Superior temporal gyrus (tissue), 1 donor: ENCODE data around the gene WNT7B.

ENCODE experiments used
- DNase-seq: peaks from one replicate; pipeline ENCODE4 v3.0.0-alpha.2; 2016; ENCODE audit errors: extremely low spot score

The WNT7B gene

DNA sequence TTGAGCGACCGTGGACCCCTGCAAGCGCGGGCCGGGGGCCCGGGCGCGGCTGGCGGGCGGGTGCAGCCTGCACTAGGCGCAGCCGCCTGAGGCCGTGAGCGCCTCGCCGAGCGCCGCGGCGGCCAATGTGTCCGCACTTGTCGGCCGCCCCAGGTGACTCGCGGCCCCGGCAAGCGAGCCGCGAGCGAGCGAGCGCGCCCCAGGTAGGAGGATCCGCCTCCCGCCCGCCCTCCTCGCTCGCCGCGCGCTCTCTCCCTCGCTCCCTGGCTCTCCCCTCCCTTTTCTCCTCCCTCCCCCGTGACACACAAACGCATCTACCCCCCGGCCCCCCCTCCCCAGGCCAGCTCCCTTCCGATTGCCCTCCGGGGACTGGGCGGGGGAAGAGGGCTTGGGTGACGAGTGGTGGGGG is at the start of gene WNT7B:
Gene WNT7B (minus strand): TSS at position 160 of the 409 bp plus-strand sequence. CDS start 408 bp downstream, outside the sequence.
- DNase-seq, result no peak

DNA sequence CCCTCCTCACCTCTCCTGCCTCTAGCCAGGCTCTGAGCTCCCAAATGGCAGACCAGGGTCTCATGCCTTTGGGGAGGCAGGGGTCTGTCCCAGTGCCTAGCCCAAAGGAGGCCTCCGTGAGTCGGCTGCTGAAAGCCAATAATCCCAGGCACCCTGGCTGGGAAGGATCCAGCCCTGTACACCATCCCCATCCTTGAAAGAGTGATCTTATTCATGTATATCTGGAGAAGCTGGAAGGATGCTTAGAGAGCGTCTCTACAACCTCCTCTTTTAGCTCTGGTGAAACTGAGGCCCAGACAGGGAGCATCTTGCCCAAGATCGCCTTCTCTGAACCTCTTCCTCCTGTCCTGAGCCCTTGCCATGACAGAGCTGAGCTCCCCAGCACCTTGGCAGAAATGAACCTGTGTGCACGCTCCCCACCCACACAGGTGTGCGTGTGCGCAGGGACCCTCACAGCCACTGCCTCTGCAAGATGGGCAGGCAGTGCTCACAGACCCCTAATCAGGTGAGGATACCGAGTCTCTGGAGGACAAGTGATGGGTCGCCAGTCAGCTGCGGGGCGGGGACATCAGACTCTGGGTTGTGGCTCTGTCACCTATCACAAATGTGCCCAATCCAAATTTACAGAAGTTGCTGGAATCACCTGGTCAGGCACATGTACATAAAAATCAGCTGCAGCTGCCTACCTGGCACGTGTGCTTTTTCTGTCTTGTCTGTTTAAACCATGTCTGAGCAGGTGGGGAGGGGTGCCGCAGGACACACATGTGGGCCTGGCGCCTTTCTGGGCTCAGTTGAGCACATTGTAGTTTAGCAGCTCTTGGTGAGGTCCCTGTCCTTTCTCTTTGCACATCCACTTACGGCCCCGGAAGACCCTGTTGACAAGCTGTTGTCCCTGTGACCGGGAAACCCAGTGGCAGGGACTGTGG is 49.3 kb upstream of the WNT7B start:
- no peak for DNase-seq

DNA sequence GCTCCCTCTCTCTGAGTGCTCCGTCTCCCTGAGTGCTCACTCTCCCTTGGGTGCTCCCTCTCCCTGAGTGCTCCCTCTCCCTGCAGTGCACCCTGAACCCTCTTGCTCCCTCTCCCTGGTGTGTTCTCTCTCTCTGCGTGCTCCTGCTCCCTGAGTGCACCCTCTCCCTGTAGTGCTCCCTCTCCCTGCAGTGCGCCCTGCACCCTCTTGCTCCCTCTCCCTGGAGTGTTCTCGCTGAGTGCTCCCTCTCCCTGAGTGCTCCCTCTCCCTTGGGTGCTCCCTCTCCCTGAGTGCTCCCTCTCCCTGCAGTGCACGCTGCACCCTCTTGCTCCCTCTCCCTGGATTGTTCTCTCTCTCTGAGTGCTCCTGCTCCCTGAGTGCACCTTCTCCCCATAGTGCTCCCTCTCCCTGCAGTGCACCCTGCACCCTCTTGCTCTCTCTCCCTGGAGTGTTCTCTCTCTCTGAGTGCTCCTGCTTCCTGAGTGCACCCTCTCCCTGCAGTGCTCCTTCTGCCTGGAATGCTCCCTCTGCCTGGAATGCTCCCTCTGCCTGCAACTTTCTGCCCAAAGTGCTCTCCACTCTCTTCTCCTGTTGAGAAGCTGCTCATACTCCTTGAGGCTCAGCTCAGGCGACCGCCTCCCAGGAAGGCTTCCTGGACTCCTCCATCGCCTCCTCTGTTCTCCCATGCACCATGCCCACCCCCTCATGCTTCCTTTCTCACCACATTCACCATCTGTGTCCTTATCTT is 48.4 kb upstream of the WNT7B start:
- DNase-seq, result no peak

DNA sequence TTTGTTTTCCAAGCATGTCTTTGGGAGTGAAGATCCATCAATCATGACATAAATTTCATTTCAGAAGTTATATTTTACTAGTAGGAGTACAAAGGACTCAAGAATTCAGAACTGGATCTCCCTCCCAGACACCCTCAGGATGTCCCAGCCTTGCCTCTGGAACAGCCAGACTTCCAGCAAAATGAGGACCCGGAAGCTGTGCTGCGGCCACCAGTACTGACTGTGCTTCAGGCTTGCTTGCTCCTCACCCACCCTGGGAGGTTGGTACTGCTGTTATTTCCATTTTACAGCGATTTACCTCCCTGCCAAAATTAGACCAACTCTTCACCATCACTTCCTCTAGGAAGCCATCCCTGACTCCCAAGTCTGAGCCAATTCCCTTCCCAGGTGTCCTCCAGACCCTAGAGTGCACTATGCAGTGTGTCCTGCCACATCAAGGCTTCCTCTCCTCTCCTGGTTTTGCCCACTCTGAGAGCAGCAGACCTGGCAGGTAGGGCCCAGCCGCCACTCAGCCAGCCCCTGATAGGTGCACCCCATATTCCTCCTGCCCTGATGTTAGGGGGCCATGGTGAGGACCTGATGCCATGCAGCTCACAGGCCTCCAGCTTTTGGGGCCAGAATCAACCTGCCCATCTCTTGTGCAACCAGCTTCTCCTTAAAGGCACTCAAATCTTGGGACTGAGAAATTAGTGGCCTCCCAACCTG is 47.3 kb upstream of the WNT7B start:
- no peak for DNase-seq

DNA sequence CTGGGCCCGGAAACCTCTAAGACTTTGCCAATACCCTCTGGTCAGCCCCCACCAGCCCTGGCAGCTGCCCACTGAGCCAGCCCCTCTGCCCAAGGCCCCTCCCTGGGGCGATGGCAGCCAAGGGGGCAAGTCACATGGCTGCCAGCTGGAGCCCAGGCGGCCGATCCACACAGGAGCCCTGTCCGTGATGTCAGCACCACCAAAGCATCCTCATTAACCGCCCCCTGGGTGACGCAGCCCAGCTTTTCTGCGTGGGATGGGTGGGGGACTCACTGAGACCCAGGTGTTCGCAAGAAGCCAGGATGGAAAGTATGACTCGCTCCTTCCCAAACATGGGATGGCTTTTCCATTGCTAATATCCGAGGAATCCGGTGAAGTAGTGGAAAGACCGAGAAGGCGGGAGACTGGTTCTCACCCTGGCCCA is 46.6 kb upstream of the WNT7B start:
- DNase-seq, result no peak

DNA sequence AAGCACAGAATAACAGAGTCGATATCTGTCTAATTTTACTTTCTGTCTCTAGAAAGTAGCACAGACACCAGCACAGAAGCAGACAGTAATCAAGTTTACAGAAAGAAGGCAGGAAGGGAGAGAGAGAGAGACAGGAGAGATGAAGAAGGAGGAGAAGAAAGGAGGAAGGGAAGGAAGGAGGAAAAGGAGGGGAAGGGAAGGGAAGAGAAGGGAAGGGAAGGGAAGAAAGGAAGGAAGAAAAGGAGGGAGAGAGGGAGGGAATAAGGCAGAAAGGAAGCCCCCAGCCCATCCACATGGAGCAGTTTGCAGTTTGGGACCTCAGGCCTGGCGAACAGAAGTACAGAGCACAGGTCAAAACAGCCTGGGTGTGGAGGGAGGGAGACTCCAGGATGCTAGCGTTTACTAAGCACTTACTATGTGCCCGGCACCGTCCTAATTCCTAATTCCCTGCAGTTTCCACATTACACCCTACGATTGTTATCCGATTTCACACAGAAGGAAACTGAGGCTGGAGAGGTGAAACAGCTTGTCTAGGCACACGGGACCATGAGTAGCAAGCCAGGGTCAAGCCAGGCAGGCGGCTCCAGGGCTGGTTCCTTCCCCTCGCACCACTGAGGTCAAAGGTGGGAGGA is 46.0 kb upstream of the WNT7B start:
- no peak for DNase-seq

DNA sequence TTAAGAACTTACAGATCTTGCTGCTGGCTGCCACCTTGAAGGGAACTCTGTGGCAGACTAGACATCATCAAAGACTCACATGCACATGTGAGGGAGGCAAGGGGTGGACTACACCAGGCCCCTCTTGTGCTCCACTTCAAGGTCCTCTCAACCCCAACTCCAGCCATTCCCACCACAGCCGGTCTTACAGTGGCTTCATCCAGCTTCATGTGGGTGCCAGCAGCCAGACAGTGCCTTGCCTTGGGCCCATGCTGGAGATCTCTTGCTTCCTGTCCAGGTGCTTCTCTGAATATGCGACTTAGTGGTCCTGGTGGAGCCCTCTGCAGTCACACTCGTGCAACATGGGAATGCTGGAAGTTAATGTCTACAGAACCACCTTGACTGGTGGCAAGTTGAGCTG is 44.6 kb upstream of the WNT7B start:
- DNase-seq, result no peak

DNA sequence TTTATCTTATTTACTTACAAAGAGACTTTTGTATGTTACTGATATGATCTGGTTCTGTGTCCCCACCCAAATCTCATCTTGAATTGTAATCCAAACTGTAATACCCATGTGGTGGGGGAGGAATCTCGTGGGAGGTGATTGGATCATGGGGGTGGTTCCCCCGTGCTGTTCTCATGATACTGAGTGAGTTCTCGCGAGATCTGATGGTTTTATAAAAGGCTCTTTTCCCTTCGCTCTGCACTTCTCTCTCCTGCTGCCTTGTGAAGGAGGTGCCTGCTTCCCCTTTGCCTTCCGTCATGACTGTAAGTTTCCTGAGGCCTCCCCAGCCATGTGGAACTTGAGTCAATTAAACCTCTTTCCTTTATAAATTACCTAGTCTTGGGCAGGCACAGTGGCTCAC is 42.4 kb upstream of the WNT7B start:
- DNase-seq, result no peak

DNA sequence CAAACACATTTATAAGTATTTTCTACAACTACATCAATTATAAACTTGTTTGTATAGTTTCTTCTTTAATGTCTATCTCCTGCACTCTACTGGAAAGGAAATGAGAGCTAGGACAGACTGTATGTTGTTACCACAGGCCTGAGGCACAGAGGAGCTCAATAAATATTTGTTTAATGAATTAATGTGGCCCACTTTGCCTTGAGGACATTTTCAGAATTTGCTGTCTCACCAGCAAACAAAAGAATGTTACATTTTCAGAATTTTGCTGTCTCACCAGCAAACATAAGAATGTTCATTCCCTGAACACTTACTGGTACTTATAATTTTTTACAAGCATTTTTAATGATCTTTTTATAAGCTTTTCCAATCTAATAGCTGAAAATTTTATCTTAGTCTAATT is 41.9 kb upstream of the WNT7B start:
- no peak for DNase-seq

DNA sequence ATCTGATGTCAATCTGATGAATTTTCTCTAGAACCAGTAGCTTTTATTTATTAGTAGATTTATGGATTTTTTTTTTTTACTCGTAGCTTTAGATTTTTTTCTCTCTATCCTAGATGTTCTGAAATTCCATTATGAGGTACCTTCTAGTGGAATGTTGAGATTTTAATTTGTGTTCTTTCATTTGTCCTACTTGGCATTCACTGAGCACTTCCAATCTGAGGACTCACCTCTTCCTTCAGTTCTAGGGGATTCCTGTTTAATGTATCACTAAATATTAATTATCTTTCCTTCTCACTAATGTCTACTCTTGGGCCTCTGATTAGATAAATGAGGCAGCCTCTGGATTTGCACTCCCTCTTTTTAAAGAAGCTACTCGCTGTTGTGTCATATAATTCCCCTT is 40.2 kb upstream of the WNT7B start:
- no peak for DNase-seq

DNA sequence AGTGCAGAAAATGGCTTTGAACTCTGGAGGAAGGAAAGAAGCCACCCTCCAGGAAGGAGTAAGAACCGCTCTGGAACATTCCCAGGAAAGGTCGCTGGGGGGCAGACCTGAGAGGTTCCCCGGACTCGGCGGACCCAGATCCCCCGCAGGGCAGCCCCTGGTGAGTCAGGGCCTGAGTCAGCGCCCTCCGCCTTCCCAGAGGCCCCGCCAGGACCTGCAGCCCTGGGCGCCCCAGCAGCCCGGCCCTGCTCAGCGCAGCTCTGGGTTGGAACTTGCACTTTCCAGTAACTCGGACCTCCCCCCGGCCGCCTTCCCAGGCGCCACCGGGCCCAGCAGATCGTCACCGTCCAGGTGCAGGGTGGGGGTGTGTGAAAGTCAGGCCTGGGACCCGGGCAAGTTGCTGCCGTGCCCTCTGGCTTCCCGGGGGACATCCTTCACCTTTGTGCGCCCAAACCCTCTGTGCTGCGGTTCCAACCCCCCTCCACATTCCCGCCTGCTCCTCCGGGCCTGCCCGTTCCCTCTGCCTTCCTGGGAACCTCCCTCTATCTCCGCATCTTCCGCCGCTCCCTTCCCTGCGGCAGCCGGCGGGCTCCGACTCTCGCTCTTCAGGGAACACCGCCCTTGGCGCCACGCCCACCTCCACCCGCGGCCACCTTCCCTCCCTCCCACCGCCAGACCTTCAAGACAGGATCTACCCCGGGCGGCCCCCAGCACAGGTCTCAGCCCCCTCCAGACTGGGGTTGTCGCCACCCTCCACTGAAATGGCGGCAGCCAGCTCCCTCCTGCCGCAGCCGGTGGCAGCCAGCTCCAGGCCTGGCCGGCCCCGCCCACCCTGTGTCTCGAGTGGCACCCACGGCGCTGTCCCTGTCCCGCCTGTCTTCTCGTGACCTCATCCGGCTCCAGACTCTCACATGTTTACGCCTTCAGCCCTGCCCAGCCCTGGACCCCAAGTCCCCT is 36.8 kb upstream of the WNT7B start:
- DNase-seq, result peak; percentile 85

DNA sequence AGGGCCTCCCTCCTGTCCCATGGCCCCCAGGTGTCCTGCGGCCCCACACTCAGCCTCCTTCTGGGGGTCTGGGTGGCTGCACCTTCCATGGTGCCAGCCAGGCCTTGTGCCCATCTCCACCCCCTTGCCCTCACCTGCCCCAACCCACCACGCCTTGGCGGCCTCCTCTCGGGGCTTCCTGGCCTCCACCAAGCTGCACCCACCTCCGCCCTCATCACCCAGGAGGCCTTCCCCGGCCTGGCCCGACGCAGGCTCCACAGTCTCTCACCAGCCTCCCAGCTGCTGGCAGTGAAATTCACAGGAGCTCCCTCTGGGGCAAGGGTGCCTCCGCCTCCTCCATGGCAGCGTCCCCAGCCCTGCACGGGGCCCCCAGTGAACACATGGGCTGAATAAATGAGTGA is 35.9 kb upstream of the WNT7B start:
- no peak for DNase-seq

DNA sequence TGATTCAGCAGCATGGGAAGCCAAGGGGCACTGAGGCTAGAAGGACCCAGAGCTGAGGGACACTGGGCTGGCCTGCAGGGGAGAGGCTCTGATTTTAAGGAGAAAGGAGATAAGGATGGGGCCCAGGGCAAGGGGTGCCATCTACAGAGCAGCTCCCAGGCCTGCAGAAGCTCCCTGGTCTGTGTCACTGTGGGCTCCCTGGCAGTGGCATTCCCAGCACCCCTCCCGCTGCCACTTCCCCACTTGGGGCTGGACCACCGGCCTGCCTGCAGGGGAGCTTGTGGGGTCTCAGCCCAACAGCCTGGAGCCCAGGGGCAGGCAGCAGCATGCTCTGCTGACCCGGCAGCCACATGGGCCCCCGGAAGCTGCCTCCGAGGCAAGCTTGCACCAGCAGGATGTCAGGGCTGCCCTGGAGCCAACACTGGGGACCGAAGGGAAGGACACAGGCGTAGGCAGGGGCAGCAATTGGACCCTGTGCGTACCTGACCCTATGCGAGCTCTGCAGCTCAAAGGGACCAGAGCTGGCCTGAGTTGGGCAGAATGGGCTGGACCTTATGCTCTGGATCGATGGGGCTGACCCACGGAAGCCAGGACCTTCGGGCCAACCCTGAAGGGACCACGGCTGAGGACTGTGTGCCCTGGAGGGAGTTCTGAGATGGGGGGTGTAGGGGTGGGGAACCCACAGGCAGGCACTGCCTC is 35.4 kb upstream of the WNT7B start:
- DNase-seq, result no peak

DNA sequence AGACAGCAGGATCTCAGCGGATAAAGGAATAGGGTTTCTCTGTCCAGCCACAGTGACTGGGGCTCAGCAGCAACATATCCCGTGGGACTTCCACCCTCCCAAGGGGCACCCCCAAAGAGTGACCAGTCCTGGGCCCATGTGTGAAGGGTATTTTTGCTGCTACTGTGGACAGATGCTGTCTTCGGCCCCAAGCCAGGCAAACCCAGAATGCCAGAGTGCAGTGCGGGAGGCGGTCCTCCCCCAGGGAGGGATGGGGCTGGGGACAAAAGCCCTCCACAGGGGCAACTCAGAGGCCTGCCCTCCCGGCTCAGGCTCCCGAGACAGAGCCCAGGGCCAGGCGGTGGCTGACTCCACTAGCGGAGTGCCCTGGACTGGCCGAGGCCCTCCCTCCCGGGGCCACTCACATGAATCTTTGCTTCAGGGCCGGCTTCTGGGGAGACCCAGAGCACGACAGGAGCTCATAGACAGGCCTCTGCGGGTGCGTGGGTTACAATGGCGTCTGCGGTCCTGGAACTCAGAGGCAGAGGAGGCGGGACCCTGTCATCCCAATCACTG is 34.7 kb upstream of the WNT7B start:
- no peak for DNase-seq

DNA sequence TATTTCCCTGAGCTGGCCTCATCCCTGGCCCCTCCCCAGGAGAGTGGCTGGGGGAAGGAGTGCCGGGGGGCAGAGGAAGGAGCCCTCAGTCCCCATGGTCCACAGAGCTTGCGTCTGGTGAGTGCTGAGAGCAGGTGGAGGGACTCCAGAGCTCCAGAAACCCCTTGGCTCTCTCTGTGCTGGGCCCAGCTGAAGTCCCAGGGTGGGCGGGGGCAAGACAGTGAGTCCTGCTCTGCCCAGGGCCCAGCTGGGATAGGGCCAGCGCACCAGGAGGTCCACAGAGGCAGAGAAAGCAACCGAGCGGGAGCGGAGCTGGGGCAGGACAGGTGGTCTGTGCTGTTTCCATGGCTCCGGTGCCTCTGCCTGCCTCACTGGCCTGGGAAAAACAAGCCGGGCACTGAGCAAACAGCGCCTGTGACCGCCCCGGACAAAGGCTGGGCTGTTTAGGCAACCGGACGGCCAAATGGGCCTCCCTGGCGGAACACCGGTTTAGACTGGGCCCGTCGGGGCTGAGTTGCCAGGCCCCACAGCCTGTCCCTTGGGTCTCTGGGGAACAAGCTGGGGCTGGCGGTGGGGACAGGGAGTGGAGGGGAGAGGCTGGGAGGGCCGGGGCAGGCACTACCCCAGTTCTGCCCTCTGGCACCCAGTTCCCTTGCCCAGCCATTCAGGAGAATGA is 34.1 kb upstream of the WNT7B start:
- DNase-seq, result peak; percentile 58

DNA sequence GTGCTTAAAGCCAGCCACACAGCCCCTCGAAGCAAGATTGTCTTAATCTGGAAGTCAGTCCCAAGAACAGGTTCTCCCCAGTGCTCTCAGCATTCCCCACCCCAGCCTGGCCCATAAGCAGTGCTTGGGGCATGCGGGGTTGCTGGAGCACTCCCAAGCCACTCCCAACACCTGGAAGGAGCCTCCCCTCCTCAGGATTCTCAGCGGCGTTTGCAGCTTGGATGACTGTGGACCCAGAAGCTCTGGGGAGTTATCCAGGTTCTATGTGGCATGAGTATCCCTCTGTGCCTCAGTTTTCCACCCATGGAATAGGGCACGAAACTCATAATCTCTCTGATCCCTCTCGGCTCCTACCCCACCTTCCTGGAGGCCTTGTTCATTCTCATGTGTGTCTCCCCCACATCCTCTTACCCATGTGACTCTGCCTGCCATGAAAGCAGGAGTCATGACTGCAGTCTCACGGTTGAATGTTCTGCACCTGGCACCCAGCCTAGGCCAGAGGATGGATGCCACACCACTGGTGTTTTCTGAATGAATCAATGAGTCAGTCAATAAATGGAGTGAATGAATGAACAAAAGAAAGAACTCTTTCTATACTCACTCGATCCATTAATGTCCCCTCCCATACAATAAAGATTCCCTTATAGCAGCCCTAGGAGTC is 33.4 kb upstream of the WNT7B start:
- DNase-seq, result no peak

DNA sequence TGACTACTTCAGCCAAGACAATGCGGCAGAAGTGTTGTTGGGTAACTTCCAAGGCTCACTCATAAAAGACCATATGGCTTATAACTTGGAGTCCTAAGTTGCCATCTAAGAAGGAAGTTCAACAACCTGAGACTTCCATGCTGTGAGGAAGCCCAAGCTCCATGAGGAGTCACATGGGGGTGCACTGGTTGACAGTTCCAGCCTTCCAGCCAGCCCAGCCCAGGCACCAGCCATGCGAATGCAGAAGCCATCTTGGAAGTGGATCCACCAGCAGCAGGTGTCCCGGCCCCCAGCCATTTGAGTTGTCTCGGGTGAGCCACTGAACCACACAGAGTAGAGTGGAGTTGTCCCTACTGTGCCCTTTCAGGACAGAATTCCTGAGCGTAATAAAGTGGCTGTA is 32.8 kb upstream of the WNT7B start:
- no peak for DNase-seq

DNA sequence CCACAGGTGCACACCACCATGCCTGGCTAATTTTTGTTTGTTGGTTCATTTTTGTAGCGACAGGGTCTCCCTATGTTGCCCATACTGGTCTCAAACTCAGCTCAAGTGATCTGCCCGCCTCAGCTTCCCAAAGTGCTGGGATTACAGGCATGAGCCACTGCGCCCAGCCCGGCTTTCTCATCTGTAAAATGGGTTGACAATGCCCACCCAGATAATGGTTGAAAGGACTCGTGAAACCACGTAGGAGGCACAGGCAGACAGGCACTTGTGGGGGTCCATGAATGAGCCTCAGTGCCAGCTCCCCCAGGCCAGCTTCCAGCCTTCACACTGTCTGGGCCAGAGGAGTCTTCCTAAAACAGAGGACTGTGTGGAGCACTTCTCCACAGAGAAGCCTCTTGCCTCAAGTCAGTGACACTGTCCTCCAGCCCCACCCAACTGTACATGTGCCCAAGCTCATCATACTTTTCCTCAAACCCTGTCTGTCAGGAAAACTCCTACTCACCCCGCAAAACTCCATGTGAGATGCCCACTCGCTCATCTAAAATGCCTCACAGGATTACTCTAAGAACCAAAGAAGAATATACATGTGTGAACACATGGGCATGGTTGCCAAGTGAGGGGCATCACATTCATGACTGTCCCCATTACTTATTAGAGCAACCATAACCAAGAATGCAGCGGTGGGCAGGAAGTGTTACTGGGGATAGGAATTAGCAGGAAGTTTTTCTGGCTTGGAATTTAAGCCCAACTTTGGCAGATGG is 32.1 kb upstream of the WNT7B start:
- no peak for DNase-seq
